MM.1S (cell line): ENCODE measurements around the gene ZNF718.

Source experiments
- EZH2 ChIP-seq: fragments of 300-600 bp; sonication (generic); optimal IDR thresholded peaks from 2 replicates; pipeline ENCODE3; 2017; ENCODE audit warnings: low read depth, mild to moderate bottlenecking, antibody characterized with exemption, low read length, mixed read lengths
- EZH2phosphoT487 ChIP-seq: fragments of 300-600 bp; sonication (generic); IDR thresholded peaks from 2 replicates; pipeline ENCODE4 v1.6.1; 2018; ENCODE audit warnings: antibody characterized with exemption, low read length
- TF ChIP-seq, protein P1 (sequence below): fragments of 300-600 bp; sonication (generic); IDR thresholded peaks from 2 replicates; pipeline ENCODE4 v1.5.1; 2016; ENCODE audit warnings: antibody characterized with exemption, low read length, mixed read lengths

DNA sequence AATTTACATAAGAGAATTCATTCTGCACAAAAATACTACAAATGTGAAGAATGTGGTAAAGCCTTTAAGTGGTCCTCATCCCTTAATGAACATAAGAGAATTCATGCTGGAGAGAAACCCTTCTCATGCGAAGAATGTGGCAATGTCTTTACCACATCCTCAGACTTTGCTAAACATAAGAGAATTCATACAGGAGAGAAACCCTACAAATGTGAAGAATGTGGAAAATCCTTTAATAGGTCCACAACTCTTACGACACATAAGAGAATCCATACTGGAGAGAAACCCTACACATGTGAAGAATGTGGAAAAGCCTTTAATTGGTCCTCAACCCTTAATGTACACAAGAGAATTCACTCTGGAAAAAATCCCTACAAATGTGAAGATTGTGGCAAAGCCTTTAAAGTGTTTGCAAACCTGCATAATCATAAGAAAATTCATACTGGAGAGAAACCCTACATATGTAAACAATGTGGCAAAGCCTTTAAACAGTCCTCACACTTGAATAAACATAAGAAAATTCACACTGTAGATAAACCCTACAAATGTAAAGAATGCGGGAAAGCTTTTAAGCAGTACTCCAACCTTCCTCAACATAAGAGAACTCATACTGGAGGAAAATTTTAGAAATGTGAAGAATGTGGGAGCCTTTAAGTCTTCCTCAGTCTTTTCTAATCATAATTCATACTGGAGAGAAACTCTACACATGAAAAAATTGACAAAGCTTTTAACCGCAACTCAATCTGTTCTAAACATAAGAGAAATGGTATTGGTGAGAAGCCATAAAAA, 37.4 kb downstream of the ZNF718 start:
- TF ChIP-seq, protein P1, sequence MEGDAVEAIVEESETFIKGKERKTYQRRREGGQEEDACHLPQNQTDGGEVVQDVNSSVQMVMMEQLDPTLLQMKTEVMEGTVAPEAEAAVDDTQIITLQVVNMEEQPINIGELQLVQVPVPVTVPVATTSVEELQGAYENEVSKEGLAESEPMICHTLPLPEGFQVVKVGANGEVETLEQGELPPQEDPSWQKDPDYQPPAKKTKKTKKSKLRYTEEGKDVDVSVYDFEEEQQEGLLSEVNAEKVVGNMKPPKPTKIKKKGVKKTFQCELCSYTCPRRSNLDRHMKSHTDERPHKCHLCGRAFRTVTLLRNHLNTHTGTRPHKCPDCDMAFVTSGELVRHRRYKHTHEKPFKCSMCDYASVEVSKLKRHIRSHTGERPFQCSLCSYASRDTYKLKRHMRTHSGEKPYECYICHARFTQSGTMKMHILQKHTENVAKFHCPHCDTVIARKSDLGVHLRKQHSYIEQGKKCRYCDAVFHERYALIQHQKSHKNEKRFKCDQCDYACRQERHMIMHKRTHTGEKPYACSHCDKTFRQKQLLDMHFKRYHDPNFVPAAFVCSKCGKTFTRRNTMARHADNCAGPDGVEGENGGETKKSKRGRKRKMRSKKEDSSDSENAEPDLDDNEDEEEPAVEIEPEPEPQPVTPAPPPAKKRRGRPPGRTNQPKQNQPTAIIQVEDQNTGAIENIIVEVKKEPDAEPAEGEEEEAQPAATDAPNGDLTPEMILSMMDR, result no peak
- no peak for TF ChIP-seq EZH2phosphoT487
- no peak for TF ChIP-seq EZH2
